MG63 (cell line): Measurements from ENCODE around the gene HRH3. TPM values are rescaled to one million over a fixed set of nuclear protein-coding genes. Genes with fewer than 3 reads are reported as not detected.

Source experiments
- DNase-seq: peaks from one replicate; pipeline ENCODE4 v3.0.0-alpha.2; 2020
- H3K27me3 ChIP-seq: fragments of 250-450 bp; sonication (Bioruptor Pico); 2 replicates; pipeline ENCODE4 v1.5.1; 2020; ENCODE audit warnings: mild to moderate bottlenecking, moderate library complexity
- H3K36me3 ChIP-seq: fragments of 250-450 bp; sonication (Bioruptor Pico); 2 replicates; pipeline ENCODE4 v1.5.1; 2020; ENCODE audit warnings: mild to moderate bottlenecking, moderate library complexity
- H3K4me3 ChIP-seq: fragments of 250-450 bp; sonication (Bioruptor Pico); 2 replicates; pipeline ENCODE4 v1.5.1; 2020; ENCODE audit warnings: mild to moderate bottlenecking, moderate library complexity
- H3K9me3 ChIP-seq: fragments of 250-450 bp; sonication (Bioruptor Pico); 2 replicates; pipeline ENCODE4 v1.5.1; 2020; ENCODE audit warnings: mild to moderate bottlenecking, moderate library complexity
- total RNA-seq: library from RNA; depleted of rRNA; stranded (reverse); fragments of >200 nt; shearing (Covaris generic); gene quantifications from 2 replicates; pipeline ENCODE4 v1.2.3, GENCODE V29; 2014; ENCODE audit warnings: low replicate concordance

HRH3 gene
- total RNA-seq, 1 experiment from 2014 or later = not detected

- no peaks in the 10 kb centered on the region for H3K9me3 ChIP-seq
- no peaks in the 10 kb centered on the region for H3K27me3 ChIP-seq
- DNase-seq = no peak
- H3K36me3 ChIP-seq = peaks cover 4% of the 10 kb centered on the region; the same call in 1 of the 2 replicates
- H3K4me3 ChIP-seq = no peak overlapping the region
These were observed 28.9 kb upstream of the HRH3 start for GRCh38 chr20:62248890-62249560.

- H3K36me3 ChIP-seq = peaks cover 3% of the 10 kb centered on the region
- H3K4me3 ChIP-seq = no peak overlapping the region
- H3K9me3 ChIP-seq = no peaks in the 10 kb centered on the region
- H3K27me3 ChIP-seq = no peaks in the 10 kb centered on the region
- no peak for DNase-seq
These were observed 27.0 kb upstream of the HRH3 start for GRCh38 chr20:62246872-62247652.

- DNase-seq = no peak
- Histone ChIP-seq H3K27me3 (no peaks in the 10 kb centered on the region), H3K9me3 (no peaks in the 10 kb centered on the region), H3K36me3 (peaks cover 8% of the 10 kb centered on the region), H3K4me3 (no peak overlapping the region)
These were observed 26.4 kb upstream of the HRH3 start for GRCh38 chr20:62246431-62246830.

- H3K4me3 ChIP-seq = no peak overlapping the region
- no peaks in the 10 kb centered on the region for H3K9me3 ChIP-seq
- DNase-seq = no peak
- peaks cover 12% of the 10 kb centered on the region for H3K36me3 ChIP-seq
- no peaks in the 10 kb centered on the region for H3K27me3 ChIP-seq
These were observed 25.8 kb upstream of the HRH3 start for GRCh38 chr20:62245911-62246280.

- Histone ChIP-seq H3K9me3 (no peaks in the 10 kb centered on the region), H3K36me3 (peaks cover 19% of the 10 kb centered on the region), H3K4me3 (no peak overlapping the region), H3K27me3 (no peaks in the 10 kb centered on the region)
- DNase-seq = no peak
These were observed 24.6 kb upstream of the HRH3 start for GRCh38 chr20:62244644-62245108.

GRCh38 chr20:62243906-62244515 is 23.9 kb upstream of the HRH3 start:
- Histone ChIP-seq H3K4me3 (no peak overlapping the region), H3K27me3 (no peaks in the 10 kb centered on the region), H3K9me3 (no peaks in the 10 kb centered on the region), H3K36me3 (peaks cover 19% of the 10 kb centered on the region)
- DNase-seq = no peak

GRCh38 chr20:62243106-62243505 is 23.0 kb upstream of the HRH3 start:
- H3K4me3 ChIP-seq = no peak overlapping the region
- no peaks in the 10 kb centered on the region for H3K27me3 ChIP-seq
- H3K9me3 ChIP-seq = no peaks in the 10 kb centered on the region
- no peak for DNase-seq
- peaks cover 19% of the 10 kb centered on the region for H3K36me3 ChIP-seq

GRCh38 chr20:62242176-62242575 is 22.1 kb upstream of the HRH3 start:
- Histone ChIP-seq H3K36me3 (peaks cover 19% of the 10 kb centered on the region), H3K9me3 (no peaks in the 10 kb centered on the region), H3K4me3 (no peak overlapping the region), H3K27me3 (no peaks in the 10 kb centered on the region)
- DNase-seq = no peak

GRCh38 chr20:62241506-62241905 is 21.4 kb upstream of the HRH3 start:
- Histone ChIP-seq H3K9me3 (no peaks in the 10 kb centered on the region), H3K27me3 (no peaks in the 10 kb centered on the region), H3K4me3 (no peak overlapping the region), H3K36me3 (peaks cover 19% of the 10 kb centered on the region)
- DNase-seq = no peak

GRCh38 chr20:62240020-62240685 is 20.1 kb upstream of the HRH3 start:
- Histone ChIP-seq H3K9me3 (no peaks in the 10 kb centered on the region), H3K27me3 (no peaks in the 10 kb centered on the region), H3K4me3 (peak overlapping the region; percentile 64; the same call in 1 of the 2 replicates), H3K36me3 (peaks cover 19% of the 10 kb centered on the region)
- no peak for DNase-seq

- H3K36me3 ChIP-seq = peaks cover 19% of the 10 kb centered on the region
- peak overlapping the region; percentile 64 for H3K4me3 ChIP-seq
- DNase-seq = no peak
- H3K9me3 ChIP-seq = no peaks in the 10 kb centered on the region
- H3K27me3 ChIP-seq = no peaks in the 10 kb centered on the region
These were observed 19.3 kb upstream of the HRH3 start for GRCh38 chr20:62239278-62239879.

GRCh38 chr20:62238569-62239277 is 18.6 kb upstream of the HRH3 start:
- H3K9me3 ChIP-seq = no peaks in the 10 kb centered on the region
- no peak for DNase-seq

GRCh38 chr20:62237801-62238568 is 17.9 kb upstream of the HRH3 start, which contains the start of gene OSBPL2:
TSS of gene OSBPL2 (plus strand) at chr20:62238521. CDS start at chr20:62256185, 17,664 bp downstream.
- Histone ChIP-seq H3K4me3 (peak within 1 kb of the TSS; percentile 64), H3K9me3 (no peaks in the 10 kb centered on the region), H3K27me3 (no peaks in the 10 kb centered on the region), H3K36me3 (peaks cover 19% of the 10 kb centered on the region)
- peak; percentile 98 for DNase-seq

More at GRCh38 chr20:62238569-62239277, 18.6 kb upstream of the HRH3 start:
- peak overlapping the region; percentile 64 for H3K4me3 ChIP-seq
- peaks cover 19% of the 10 kb centered on the region for H3K36me3 ChIP-seq
- H3K27me3 ChIP-seq = no peaks in the 10 kb centered on the region

- H3K36me3 ChIP-seq = peaks cover 19% of the 10 kb centered on the region
- H3K9me3 ChIP-seq = no peaks in the 10 kb centered on the region
- H3K4me3 ChIP-seq = peak overlapping the region; percentile 51
- DNase-seq = no peak
- no peaks in the 10 kb centered on the region for H3K27me3 ChIP-seq
These were observed 17.4 kb upstream of the HRH3 start for GRCh38 chr20:62237514-62237800.

- peaks cover 16% of the 10 kb centered on the region for H3K36me3 ChIP-seq
- DNase-seq = no peak
These were observed 16.9 kb upstream of the HRH3 start for GRCh38 chr20:62236766-62237513.

More at GRCh38 chr20:62236766-62237513, 16.9 kb upstream of the HRH3 start:
- no peaks in the 10 kb centered on the region for H3K9me3 ChIP-seq
- no peak overlapping the region for H3K4me3 ChIP-seq
- no peaks in the 10 kb centered on the region for H3K27me3 ChIP-seq
